Naive thymus-derived CD8-positive, alpha-beta T cell (primary cell): ENCODE measurements around the gene AFDN. TPM values are rescaled to one million over a fixed set of nuclear protein-coding genes. Genes with fewer than 3 reads are reported as not detected.
"Not testable (repeated sequence)": the region's sequence is repeated elsewhere in the genome, so short reads cannot be mapped to it uniquely, and the experiment has no call there.

Experiments used
- ATAC-seq, 2 donors: fragments of 150-1000 bp; cut with Tn5 transposase in 1 of 2; sonication (Bioruptor Pico), chemical (Tn5 transposase) in 1 of 2; 1 replicate in 1 of 2; 2 replicates in 1 of 2; pipeline ENCODE4 v1.10.0; 2021; ENCODE audit warnings: mild to moderate bottlenecking in 2 of 2, moderate library complexity in 2 of 2
- POLR2A ChIA-PET: fragments of 350-600 bp; sonication (Branson Sonifier 250); formaldehyde crosslinking; loops from one replicate; lab custom pipeline; 2021; ENCODE audit warnings: antibody characterized with exemption; lab: Charles Lee
- DNase-seq, 10 donors: peaks; one replicate each; pipeline versions ENCODE4 v3.0.0 to v3.0.0-alpha.2; 2020 to 2022
- H3K27ac Mint-ChIP-seq, 10 donors: one replicate each; pipeline ENCODE4 v1.8.0; 2020 to 2022; ENCODE audit warnings: mild to moderate bottlenecking in 10 of 10, mixed read lengths in 10 of 10, moderate library complexity in 4 of 10, inconsistent platforms in 1 of 10
- H3K27me3 Mint-ChIP-seq, 5 donors: one replicate each; pipeline ENCODE4 v1.8.0; 2021 to 2022; ENCODE audit warnings: mixed read lengths in 5 of 5
- H3K36me3 Mint-ChIP-seq, 3 donors: one replicate each; pipeline ENCODE4 v1.8.0; 2020 to 2022; ENCODE audit warnings: mixed read lengths in 3 of 3, mild to moderate bottlenecking in 2 of 3, inconsistent platforms in 1 of 3
- H3K4me1 Mint-ChIP-seq, 4 donors: one replicate each; pipeline ENCODE4 v1.8.0; 2021 to 2022; ENCODE audit warnings: mixed read lengths in 4 of 4
- H3K4me3 Mint-ChIP-seq, 10 donors: one replicate each; pipeline ENCODE4 v1.8.0; 2020 to 2022; ENCODE audit warnings: mild to moderate bottlenecking in 10 of 10, mixed read lengths in 10 of 10, moderate library complexity in 6 of 10, inconsistent platforms in 1 of 10
- H3K9me3 Mint-ChIP-seq, 9 donors: one replicate each; pipeline ENCODE4 v1.8.0; 2020 to 2022; ENCODE audit warnings: mixed read lengths in 9 of 9, mild to moderate bottlenecking in 3 of 9, inconsistent platforms in 1 of 9, moderate library complexity in 1 of 9
- polyA plus RNA-seq, 3 donors: library from polyadenylated mRNA; unstranded; fragments of 300-500 nt; fragmentation: Illumina TruSeq; gene quantifications; one replicate each; pipeline ENCODE4 v1.2.3, GENCODE V29; 2021
- total RNA-seq, 8 experiments: library from RNA in 2 of 8; stranded (reverse) in 2 of 8; gene quantifications; one replicate each; pipeline ENCODE4 v1.2.3 and lab custom pipeline; 2021 to 2026

The AFDN gene
- total and polyA plus RNA-seq, 5 experiments from 2014 or later: 0.46 to 9.6 (median 5.3) TPM; not detected in 1

DNA sequence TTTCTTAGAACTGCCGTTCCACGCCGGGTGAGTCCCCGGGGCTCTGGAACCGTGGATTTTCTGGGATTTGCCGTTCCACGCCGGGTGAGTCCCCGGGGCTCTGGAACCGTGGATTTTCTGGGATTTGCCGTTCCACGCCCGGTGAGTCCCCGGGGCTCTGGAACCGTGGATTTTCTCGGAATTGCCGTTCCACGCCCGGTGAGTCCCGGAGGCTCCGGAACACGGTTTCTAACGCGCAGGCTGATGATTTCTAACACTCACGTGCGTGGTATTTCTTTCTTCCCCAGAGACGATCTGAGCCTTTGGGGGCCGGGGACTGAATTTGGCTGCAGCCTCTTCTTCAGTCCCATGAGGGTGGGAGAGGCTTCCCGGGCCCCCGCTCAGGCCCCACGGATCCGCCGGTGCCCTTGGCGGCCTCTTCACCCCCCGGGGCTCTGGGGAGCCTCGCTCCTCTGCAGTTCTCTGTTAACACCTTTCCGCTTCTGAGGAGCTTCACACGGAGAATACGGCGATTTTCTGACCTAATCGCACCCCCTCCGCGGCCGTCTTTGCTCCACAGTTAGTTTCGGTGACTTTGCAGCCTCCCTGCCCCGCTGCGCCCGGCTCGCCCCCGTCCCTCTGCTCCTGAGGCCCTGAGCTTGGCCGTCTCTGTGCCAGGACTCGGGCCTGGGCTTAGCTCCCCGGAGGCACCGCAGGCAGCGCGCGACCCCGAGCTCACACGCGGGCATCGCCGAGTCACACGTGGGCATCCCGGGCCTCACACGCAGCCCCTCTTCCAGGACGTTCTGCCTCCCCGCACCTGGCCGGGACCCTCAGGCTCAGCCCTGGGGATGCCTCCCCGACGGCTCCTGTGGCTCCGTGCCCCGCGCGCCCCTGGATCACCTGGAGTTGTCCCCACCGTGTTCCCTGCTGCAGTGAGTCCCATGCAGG, 163.6 kb downstream of the AFDN start:
- no peaks in the 10 kb centered on the region for H3K9me3 Mint-ChIP-seq
- no peak overlapping the region for H3K4me3 Mint-ChIP-seq
- H3K36me3 Mint-ChIP-seq: no peaks in the 10 kb centered on the region
- H3K27me3 Mint-ChIP-seq: peaks cover 0 to 16% (median 3%) of the 10 kb centered on the region in 5 donors
- POLR2A ChIA-PET: no interaction called here
- H3K27ac Mint-ChIP-seq: no peak overlapping the region
- H3K4me1 Mint-ChIP-seq: no peaks in the 10 kb centered on the region
- no peak for ATAC-seq
- DNase-seq: no peak

DNA sequence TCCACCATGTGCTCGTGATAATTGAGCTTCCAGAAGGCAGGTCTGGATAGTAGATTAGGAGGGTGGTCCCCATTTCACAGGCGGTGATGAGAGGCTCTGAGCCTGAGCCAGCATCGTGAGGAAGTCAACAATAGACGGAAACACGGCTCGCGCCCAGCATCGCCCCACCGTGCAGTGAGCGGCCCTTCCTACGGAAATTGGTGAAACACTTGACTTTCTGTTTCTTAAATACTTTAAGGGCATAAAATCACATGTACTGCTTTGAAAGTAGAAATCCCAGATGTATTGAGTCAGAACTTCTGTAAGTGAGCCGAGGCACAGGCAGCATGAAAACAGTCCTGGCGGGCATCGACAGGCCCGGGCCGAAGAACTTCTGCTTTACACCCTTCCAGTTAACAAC, 166.5 kb downstream of the AFDN start:
- POLR2A ChIA-PET: no interaction called here
- H3K27me3 Mint-ChIP-seq: peaks cover 2 to 32% (median 10%) of the 10 kb centered on the region in 5 donors
- peaks cover 0 to 6% (median 0%) of the 10 kb centered on the region in 3 donors for H3K36me3 Mint-ChIP-seq
- peaks cover 0 to 7% (median 0%) of the 10 kb centered on the region in 9 donors for H3K9me3 Mint-ChIP-seq
- DNase-seq (no peak), ATAC-seq (no peak)
- no peak overlapping the region for H3K27ac Mint-ChIP-seq
- no peaks in the 10 kb centered on the region for H3K4me1 Mint-ChIP-seq
- H3K4me3 Mint-ChIP-seq: no peak overlapping the region

DNA sequence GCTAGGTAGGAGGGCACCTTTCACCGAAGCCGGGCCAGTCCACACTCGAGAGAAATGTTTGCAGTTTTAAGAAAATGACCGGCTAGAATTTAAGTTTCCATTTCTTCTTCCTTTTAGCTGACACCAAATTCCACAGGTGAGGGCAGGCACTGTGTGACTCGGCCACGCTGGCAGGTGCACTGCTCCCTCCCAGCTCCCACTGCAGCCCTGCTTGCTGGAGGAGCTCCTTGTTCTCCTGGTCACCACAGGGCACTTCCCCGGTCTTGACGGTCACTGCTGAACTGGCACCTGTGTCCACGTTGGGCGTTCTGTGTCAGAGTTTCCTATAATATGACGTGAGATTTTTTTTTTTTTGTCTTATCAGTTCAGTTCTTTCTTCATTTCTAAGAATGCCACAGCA, 167.1 kb downstream of the AFDN start:
- H3K4me3 Mint-ChIP-seq: no peak overlapping the region
- peaks cover 0 to 8% (median 0%) of the 10 kb centered on the region in 9 donors for H3K9me3 Mint-ChIP-seq
- no peak for ATAC-seq
- peaks cover 0 to 8% (median 0%) of the 10 kb centered on the region in 3 donors for H3K36me3 Mint-ChIP-seq
- H3K4me1 Mint-ChIP-seq: no peaks in the 10 kb centered on the region
- no peak for DNase-seq
- H3K27me3 Mint-ChIP-seq: peaks cover 2 to 37% (median 11%) of the 10 kb centered on the region in 5 donors
- no peak overlapping the region for H3K27ac Mint-ChIP-seq
- POLR2A ChIA-PET: no interaction called here

DNA sequence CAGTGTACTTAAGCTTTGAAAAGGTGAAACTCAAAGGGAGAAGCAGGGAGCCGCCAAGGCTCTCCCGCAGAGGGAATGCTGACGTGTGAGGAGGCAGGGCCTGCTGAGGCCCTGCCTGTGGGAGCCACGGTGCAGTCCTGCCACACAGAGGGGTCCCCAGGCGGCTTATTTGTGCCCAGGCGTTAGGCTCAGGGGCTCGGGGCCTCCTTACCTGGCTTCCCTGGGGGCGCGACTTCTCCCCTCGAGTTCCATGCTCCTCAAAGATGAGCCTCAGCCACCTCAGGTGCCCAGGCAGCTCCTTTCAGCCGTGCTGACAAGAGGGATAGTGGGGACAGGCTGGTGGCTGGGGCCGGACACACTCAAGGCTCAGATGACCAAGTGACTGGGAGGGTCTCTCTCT, 168.6 kb downstream of the AFDN start:
- H3K27ac Mint-ChIP-seq: no peak overlapping the region
- H3K36me3 Mint-ChIP-seq: peaks cover 0 to 8% (median 0%) of the 10 kb centered on the region in 3 donors
- H3K4me3 Mint-ChIP-seq: no peak overlapping the region
- H3K27me3 Mint-ChIP-seq: peaks cover 2 to 37% (median 11%) of the 10 kb centered on the region in 5 donors
- ATAC-seq (no peak), DNase-seq (peak in 1 of 10 donors; percentile 41)
- H3K4me1 Mint-ChIP-seq: no peaks in the 10 kb centered on the region
- POLR2A ChIA-PET: no interaction called here
- peaks cover 0 to 8% (median 0%) of the 10 kb centered on the region in 9 donors for H3K9me3 Mint-ChIP-seq

DNA sequence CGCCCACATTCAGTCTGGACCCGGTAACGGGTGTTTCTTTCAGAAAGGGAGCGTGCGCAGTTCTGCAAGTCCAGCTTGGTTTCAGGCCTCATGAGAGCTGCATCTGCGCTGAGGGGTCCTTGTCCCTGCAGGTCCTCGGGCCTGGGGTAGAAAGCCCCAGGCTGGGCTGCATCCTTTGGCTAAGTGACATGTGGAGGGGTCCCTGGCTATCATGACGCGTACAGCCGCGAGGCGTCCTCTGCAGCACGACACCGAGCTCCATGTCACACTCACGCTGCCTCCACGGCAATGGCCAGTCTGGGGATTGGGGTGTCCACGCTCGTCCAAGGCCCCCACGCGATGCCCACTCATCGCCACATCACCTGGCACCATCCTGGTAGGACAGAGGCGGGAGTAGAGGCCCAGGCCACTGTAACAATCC, 169.0 kb downstream of the AFDN start:
- Mint-ChIP-seq H3K36me3 (peaks cover 0 to 8% (median 0%) of the 10 kb centered on the region in 3 donors), H3K9me3 (peaks cover 0 to 8% (median 0%) of the 10 kb centered on the region in 9 donors), H3K4me1 (no peaks in the 10 kb centered on the region), H3K27ac (no peak overlapping the region), H3K4me3 (peak overlapping the region in 1 of 10 donors; percentile 47), H3K27me3 (peaks cover 2 to 37% (median 11%) of the 10 kb centered on the region in 5 donors)
- DNase-seq (no peak), ATAC-seq (no peak)
- POLR2A ChIA-PET: no interaction called here

DNA sequence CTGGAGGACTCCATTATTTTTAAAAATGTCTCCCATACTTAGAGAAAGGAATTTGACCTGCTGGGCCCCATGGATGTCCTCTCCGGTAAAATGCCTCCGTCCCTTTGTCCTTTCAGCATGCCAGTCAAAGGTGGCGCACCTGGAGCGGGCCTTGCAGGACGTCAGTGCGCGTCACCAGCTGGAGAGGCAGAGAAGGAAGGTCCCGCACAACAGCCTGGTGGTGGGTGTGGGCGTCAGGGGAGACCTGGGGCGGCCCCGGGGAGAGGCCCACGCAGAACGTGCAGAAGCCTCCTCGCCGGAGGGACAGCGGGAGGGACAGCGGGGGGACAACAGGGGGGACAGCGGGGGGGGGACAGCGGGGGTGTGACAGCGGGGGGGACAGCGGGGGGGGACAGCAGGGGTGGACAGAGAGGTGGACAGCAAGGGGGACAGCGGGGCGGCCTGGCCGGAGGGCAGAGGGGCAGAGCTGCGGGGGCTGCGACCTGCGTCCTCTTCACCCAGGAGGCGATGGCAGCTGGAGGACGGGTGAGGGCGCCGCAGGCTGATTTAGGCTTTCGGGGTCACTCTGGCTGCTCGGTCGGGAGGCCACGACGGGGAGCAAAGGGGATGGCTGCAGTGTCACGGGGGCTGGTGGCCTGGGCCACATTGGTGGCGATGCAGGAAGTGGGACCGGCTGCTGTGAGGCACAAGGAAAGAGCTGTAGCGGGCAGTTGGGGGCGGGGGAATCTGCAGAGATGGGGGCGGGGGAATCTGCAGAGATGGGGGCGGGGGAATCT, 169.9 kb downstream of the AFDN start:
- Mint-ChIP-seq H3K27ac (no peak overlapping the region), H3K9me3 (peaks cover 0 to 8% (median 0%) of the 10 kb centered on the region in 9 donors), H3K4me1 (no peaks in the 10 kb centered on the region), H3K36me3 (peaks cover 0 to 8% (median 0%) of the 10 kb centered on the region in 3 donors), H3K27me3 (peaks cover 2 to 37% (median 11%) of the 10 kb centered on the region in 5 donors), H3K4me3 (peak overlapping the region in 2 of 10 donors; percentile 19 to 47)
- ATAC-seq: no peak
- DNase-seq: no peak
- POLR2A ChIA-PET: no interaction called here

DNA sequence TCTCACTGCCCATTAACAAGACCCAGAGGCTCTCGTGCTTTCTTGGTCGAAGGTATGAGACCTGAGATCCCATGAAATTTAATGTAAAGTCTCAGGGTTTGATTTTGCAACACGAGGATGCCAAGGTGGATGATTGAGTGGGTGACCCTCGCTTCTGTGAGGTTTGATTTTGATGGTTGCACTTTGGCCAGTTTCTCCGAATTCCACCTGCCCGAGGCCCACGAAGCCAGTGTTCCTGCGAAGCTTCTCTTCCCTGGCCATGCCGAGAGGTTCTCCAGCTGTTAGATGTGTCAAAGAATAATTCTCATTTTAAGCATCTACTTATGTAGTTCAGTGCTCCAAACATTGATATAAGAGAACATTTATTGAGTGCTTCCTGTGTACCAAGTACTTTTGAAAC, 170.9 kb downstream of the AFDN start, which contains the start of gene KIF25:
TSS of gene KIF25 (plus strand) at position 30 of the 400 bp plus-strand sequence. CDS start 31,915 bp downstream, outside the sequence.
- Mint-ChIP-seq H3K4me1 (no peaks in the 10 kb centered on the region), H3K9me3 (peaks cover 0 to 8% (median 0%) of the 10 kb centered on the region in 9 donors), H3K4me3 (peak within 1 kb of the TSS in 2 of 10 donors; percentile 33 to 47), H3K27me3 (peaks cover 2 to 38% (median 11%) of the 10 kb centered on the region in 5 donors), H3K27ac (no peak within 1 kb of the TSS), H3K36me3 (peaks cover 0 to 8% (median 0%) of the 10 kb centered on the region in 3 donors)
- POLR2A ChIA-PET: no interaction called here
- DNase-seq (no peak), ATAC-seq (no peak)

DNA sequence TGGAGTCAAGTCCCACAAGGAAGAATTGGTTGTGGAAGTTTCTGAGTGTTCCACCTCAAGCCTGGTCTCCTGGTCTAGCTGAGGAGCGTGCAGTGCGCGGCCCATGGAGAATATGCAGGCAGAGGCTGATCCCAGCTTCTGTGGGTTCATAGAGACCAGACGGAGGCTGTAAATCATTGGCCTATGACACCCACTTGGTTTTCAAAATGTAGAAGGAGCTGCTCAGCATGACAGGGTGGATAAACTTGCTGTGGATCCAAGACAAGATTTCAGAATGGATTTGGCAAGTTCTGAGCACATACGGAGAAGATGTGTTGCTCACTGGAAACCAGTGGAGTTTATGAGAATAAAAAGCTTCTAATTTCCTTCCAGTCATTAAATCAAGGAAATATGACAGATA, 171.5 kb downstream of the AFDN start:
- peaks cover 2 to 44% (median 15%) of the 10 kb centered on the region in 5 donors for H3K27me3 Mint-ChIP-seq
- H3K27ac Mint-ChIP-seq: no peak overlapping the region
- ATAC-seq (no peak), DNase-seq (no peak)
- H3K36me3 Mint-ChIP-seq: peaks cover 0 to 8% (median 0%) of the 10 kb centered on the region in 3 donors
- peaks cover 0 to 8% (median 0%) of the 10 kb centered on the region in 9 donors for H3K9me3 Mint-ChIP-seq
- H3K4me3 Mint-ChIP-seq: no peak overlapping the region
- POLR2A ChIA-PET: no interaction called here
- H3K4me1 Mint-ChIP-seq: no peaks in the 10 kb centered on the region

DNA sequence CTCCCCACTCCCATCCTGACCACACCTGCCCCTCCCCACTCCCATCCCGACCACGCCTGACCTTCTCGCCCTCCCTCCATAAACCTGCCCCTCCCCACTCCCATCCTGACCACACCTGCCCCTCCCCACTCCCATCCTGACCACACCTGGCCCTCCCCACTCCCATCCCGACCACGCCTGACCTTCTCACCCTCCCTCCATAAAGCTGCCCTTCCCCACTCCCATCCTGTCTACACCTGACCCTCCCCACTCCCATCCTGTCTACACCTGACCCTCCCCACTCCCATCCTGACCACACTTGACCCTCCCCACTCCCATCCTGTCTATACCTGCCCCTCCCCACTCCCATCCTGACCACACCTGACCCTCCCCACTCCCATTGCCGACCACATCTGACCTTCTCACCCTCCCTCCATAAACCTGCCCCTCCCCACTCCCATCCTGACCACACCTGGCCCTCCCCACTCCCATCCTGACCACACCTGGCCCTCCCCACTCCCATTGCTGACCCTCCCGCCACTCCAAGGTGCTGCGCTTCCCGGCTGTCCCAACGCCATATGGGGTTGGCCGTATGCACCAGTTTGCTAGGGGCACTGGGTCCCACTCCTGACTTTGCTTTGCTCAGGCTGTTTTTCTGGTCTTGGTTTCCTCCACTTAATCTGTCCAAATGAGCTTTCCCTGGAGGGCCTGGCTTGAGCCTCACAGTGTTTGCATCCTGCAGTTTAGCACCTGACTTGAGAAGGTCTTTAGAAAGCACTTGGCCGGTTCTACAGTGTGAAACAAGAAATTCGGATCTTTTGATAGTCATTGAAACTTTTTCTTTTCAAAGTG, 173.7 kb downstream of the AFDN start:
- H3K4me3 Mint-ChIP-seq: no peak overlapping the region
- peaks cover 0 to 44% (median 13%) of the 10 kb centered on the region in 5 donors for H3K27me3 Mint-ChIP-seq
- no peak overlapping the region for H3K27ac Mint-ChIP-seq
- POLR2A ChIA-PET: no interaction called here
- H3K9me3 Mint-ChIP-seq: peaks cover 0 to 8% (median 0%) of the 10 kb centered on the region in 9 donors
- peak in 1 of 10 donors; percentile 44 for DNase-seq
- H3K4me1 Mint-ChIP-seq: no peaks in the 10 kb centered on the region
- ATAC-seq: no peak
- H3K36me3 Mint-ChIP-seq: peaks cover 0 to 8% (median 0%) of the 10 kb centered on the region in 3 donors

DNA sequence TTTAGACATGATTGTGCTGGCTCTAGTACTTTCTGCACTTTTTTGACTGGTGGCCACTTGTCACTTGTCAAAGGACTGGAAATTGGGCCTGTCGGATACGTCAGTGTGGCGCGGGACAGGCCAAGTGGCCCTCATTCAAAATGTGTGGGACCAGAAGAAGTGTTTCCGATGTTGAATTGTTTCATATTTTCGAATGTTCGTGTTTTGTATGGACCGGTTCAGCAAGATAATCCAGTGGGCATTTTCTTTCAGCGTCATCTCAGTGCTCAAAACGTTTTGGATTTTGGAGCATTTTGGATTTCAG, 174.3 kb downstream of the AFDN start:
- H3K27ac Mint-ChIP-seq: no peak overlapping the region
- no peaks in the 10 kb centered on the region for H3K4me1 Mint-ChIP-seq
- no peak overlapping the region for H3K4me3 Mint-ChIP-seq
- ATAC-seq (no peak), DNase-seq (no peak)
- POLR2A ChIA-PET: no interaction called here
- H3K27me3 Mint-ChIP-seq: peaks cover 0 to 38% (median 13%) of the 10 kb centered on the region in 5 donors
- peaks cover 0 to 8% (median 0%) of the 10 kb centered on the region in 9 donors for H3K9me3 Mint-ChIP-seq
- H3K36me3 Mint-ChIP-seq: peaks cover 0 to 8% (median 0%) of the 10 kb centered on the region in 3 donors

DNA sequence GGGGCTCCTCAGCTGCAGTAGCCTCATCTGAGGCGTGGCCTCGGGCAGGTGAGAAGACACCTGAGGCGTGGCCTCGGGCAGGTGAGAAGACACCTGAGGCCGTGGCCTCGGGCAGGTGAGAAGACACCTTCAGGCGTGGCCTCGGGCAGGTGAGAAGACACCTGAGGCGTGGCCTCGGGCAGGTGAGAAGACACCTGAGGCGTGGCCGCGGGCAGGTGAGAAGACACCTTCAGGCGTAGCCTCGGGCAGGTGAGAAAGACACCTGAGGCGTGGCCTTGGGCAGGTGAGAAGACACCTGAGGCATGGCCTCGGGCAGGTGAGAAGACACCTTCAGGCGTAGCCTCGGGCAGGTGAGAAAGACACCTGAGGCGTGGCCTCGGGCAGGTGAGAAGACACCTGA, 174.8 kb downstream of the AFDN start:
- H3K27ac Mint-ChIP-seq: not testable (repeated sequence)

DNA sequence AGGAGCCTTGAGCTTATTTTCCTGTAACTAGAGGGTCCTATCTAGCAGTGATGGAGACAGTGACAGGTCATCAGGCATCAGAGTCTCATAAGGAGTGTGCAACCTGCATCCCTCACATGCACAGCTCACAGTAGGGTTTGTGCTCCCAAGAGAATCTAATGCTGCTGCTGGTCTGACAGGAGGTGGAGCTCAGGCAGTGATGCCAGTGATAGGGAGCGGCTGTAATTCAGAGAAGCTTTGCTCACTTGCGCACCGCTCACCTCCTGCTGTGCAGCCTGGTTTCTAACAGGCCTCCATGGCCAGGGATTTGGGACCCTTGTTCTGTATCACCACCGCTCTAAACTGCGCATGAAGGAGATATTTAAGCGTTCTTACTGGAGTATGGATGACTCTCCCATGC, 176.1 kb downstream of the AFDN start:
- peaks cover 0 to 5% (median 0%) of the 10 kb centered on the region in 3 donors for H3K36me3 Mint-ChIP-seq
- H3K27me3 Mint-ChIP-seq: peaks cover 0 to 33% (median 3%) of the 10 kb centered on the region in 5 donors
- POLR2A ChIA-PET: no interaction called here
- H3K4me3 Mint-ChIP-seq: no peak overlapping the region
- H3K9me3 Mint-ChIP-seq: peaks cover 0 to 5% (median 0%) of the 10 kb centered on the region in 9 donors
- no peak for DNase-seq
- H3K27ac Mint-ChIP-seq: peak overlapping the region in 1 of 10 donors; percentile 11
- ATAC-seq: no peak
- no peaks in the 10 kb centered on the region for H3K4me1 Mint-ChIP-seq

More for the DNA sequence above, 174.8 kb downstream of the AFDN start:
- peaks cover 0 to 37% (median 9%) of the 10 kb centered on the region in 5 donors for H3K27me3 Mint-ChIP-seq
- DNase-seq, H3K36me3 Mint-ChIP-seq, H3K9me3 Mint-ChIP-seq, POLR2A ChIA-PET, H3K4me3 Mint-ChIP-seq, H3K4me1 Mint-ChIP-seq, ATAC-seq: not testable (repeated sequence)
